Ecto neural progenitor cell (in vitro differentiated cells): ENCODE data around the gene SNW1.
A peak's percentile ranks its signal among the peaks of the same experiment; 100 is the strongest.
"Not testable (repeated sequence)": the region's sequence is repeated elsewhere in the genome, so short reads cannot be mapped to it uniquely, and the experiment has no call there.

Experiments
- DNase-seq: peaks from one replicate; pipeline ENCODE4 v3.0.0-alpha.2; 2018; ENCODE audit warnings: low spot score

The SNW1 gene

DNA sequence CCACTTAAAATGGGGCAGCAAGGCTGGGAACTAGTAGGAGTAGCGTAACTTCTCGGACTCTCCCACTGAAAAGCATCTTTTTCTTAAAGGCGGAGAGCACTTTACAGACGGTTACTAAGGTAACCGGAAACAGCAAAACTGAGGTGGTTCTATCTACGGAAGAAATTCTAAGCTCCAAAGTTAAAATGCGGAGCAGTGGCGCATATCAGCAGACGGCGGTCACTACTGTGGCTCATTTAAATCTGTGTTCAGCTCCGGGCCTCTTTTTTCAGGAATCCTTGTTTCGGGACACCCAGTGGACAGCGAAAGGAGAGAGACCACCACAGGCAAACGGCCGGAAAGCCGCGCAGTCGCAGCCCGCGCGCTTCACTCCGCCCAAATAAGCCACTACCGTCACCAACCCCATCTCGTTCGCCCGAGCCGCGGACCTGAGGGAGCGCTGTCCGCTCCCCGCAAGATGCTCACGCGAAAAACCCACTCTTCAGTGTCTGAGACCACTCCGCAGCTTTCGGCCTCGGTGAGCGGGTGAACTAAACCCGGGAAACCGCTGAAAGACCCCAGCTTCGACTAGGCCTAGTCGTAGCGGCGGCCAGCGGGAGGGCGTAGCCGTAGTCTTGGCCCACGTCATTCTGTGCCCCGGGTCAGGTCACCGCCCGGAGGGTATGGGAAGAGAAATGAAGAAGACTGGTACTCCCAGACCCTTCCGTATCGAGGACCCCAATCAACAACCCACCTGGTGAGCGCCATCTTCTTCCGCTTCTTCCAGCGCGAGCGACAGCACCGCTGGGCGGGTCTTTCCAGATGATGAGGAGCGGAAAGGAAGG, at the start of gene SNW1:
TSS of gene SNW1 (minus strand) at position 776 of the 824 bp plus-strand sequence. CDS start at position 747, 29 bp downstream.
- peak; percentile 92 for DNase-seq

DNA sequence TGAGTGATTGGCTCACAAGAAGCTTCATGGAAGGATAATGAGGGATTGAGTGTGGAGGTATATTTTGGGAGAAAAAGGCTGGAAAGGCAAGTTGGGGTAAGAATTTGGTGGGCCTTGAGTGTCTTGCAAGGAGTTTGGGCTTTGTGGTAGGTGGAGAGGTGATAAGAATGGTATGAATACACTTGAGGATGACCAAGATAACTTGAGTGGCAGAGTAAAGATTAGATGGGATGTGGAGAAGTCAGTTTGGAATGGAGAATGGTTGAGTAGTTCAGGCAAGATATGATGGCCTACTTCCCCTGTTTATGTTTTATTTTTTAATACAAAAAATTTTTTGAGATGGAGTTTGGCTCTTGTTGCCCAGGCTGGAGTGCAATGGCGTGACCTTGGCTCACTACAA, 48.1 kb upstream of the SNW1 start:
- no peak for DNase-seq

DNA sequence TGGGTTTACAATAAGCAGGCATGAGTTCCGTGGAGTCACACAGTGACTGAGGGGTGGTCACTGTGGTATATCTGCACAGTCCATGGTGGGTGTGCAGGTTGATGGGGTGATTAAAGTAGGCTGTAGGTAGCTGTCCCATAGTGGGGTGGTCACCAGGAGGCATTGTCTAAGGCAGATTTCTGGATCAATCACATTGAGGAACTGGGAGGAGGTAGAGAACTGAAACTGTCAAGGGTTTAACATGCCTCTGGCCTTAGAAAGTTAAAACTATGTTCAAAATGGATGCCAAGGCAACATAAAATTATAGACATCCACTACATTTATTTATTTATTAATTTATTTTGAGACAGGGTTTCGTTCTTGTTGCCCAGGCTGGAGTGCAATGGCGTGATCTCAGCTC, 47.3 kb upstream of the SNW1 start:
- no peak for DNase-seq

DNA sequence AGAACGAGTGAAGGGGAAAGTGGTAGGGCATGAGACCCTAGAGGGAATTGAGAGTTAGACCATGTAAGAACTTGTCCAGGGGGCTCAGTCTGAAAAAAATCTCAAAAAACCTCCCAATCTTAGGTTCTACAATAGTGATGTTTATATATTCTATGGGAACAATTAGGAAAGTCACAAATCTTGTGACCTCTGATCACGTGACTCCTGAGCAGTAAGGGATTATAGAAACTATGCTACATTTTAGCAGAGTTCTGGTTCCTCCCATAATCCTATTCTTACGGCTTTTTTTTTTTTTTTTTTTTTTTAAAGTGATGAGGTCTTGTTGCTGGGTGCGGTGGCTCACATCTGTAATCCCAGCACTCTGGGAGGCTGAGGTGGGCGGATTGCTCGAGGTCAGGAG, 44.8 kb upstream of the SNW1 start:
- no peak for DNase-seq

DNA sequence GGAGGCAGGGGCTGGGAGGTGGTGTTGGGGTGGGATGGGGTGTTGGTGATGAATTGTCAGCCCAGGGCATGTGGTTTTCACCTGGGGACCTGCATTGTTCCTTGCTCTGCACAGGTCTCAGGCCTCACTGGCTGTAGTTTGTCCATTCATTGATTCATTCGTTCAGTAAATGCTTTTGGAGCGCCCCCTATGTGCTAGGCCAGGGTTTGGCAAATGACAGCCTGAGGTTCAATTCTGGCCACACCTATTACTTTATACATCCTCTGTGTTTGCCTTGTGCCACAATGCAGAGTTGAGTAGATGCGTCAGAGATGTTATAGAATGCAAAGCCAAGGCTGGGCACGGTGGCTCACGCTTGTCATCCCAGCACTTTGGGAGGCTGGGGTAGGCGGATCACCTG, 43.6 kb upstream of the SNW1 start:
- peak; percentile 54 for DNase-seq

DNA sequence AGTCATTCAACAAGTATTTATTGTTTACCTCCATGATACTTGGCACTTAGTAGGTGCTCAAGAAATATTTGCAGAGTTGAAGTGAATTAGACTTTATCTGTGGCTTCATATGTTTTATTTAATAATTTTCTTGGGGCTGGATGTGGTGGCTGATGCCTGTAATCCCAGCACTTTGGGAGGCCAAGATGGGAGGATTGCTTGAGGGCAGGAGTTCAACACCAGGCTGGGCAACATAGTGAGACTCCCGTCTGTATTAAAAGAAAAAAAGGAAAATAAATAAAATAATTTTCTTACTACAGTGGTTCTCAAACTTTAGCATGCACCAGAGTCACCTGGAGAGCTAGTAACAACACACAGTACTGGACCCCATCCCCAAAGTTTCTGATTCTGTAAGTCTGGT, 39.9 kb upstream of the SNW1 start:
- no peak for DNase-seq

DNA sequence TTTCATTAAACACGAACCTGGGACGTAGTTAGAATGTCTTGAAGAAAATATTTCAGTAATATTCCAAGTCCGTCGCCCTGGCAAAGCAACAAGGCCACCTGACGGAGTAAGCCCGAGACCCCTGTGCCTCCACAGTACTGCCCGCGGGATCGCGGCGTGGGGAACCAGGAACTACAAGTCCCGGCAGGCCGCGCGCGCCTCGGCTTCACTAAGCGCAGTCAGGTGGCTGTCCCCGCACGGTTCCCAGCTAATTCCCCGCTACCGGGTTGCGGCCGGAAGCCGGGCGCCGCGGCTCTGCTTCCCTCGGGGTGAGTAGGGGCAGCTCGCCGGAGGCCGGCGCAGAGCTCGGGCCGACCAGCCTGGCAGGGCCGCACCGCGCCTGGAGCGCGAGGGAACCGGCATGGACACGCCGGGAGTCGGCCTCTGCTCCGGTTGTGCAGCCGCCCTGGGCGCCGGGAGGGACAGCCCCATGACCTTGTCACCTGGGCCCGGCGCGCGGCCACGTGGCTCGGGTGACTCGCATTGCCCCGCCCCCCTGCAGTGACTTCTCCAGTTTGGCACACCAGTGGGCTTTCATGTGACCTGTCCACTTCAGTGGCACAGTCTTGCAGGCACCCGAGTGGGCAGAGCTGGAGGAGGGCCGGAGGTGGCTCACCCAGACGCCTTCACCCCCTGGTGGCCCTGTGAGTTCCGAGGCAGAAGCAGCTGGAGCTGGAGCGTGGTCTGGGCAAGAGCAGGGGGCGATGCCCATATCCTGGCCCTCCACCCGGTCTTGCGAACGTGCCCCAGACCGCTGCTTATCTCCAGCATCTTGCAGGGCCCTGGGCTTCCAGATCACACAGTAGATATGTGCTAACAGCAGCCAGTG, 39.1 kb upstream of the SNW1 start, which contains the start of gene ADCK1:
TSS of gene ADCK1 (plus strand) at position 247 of the 868 bp plus-strand sequence. CDS start 18,870 bp downstream, outside the sequence.
- peak; percentile 90 for DNase-seq

DNA sequence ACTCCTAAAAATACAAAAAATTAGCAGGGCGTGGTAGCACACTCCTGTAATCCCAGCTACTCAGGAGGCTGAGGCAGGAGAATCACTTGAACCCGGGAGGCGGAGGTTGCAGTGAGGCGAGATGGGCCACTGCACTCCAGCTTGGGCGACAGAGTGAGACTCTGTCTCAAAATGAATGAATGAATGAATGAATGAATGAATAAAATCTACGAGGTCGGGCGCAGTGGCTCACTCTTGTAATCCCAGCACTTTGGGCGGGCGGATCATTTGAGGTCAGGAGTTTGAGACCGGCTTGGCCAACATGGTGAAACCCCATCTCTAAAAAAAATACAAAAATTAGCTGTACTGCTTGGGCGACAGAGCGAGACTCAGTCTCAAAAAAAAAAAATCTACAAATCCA, 38.5 kb upstream of the SNW1 start:
- DNase-seq: not testable (repeated sequence)

DNA sequence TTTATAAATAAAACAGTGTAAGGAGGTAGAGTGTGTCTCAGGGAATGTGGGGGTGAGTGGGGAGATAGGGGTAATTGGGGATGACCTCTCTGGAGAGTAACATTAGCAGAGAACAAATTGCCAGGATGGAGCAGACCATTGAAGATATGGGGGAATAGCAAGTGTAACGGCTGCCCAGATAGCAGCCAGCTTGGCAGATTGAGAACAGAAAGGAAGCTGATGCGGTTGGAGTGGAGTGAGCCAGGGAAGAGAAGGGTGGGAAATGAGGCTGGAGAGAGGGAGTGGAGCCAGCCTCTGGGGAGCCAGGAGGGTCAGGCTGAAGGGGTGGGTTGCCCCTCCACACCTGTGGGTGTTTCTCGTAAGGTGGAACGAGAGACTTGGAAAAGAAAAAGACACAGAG, 33.4 kb upstream of the SNW1 start:
- DNase-seq: no peak

DNA sequence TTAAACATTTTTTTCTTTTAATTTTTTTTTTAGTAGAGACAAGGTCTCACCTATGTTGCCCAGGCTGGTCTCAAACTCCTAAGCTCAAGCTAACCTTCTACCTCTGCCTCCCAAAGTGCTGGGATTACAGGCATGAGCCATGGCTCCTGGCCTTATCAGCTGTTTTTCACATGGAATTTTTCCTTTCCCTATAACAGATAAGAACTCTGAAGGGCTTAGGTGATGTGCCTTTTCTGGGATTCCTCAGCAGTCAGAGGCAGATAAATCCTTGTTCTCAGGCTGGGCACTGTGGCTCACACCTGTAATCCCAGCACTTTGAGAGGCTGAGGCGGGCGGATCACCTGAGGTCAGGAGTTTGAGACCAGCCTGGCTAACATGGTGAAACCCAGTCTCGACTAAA, 32.3 kb upstream of the SNW1 start:
- DNase-seq: not testable (repeated sequence)

DNA sequence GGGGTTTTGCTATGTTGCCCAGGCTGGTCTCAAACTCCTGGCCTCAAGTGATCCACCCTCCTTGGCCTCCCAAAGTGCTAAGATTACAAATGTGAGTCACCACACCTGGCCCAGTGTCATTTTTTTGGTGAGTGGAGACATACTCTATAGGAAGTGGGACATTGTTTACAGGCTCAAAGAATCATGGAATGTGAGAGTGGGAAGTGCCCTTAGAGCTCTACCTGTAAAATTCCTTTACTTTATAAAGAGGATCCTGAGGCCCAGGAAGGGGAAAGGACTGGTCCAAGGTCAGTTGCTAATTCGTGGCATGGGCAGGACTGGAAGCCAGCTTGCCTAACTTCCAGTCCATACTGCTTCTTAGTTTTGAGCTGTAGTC, 30.3 kb upstream of the SNW1 start:
- DNase-seq: no peak

DNA sequence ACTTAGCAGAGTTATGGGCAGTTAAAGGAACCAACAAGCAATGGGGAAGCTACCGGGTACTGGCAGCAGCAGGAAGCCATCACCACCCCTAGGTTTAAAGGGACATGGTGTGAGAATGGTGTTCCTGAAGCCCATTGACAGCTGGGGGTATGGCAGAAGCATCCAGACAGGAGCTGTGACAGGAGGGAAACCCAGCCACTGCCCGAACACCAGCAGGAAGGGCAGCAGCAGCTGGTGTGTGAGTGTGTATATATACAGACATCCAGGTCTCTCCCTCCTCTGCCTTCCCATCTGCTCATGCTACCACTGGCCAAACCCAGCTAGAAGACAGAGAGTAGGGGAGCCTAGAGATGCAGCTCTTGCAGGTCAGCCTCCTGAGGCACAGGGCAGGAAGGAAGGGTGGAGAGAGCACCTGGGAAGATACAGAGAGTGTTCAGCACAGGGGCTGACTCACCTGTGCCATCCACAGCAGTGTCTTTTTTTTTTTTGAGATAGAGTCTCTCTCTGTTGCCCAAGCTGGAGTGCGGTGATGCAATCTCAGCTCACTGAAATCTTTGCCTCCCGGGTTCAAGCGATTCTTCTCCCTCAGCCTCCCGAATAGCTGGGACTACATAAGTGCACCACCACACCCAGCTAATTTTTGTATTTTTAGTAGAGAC, 29.7 kb upstream of the SNW1 start:
- DNase-seq: no peak

DNA sequence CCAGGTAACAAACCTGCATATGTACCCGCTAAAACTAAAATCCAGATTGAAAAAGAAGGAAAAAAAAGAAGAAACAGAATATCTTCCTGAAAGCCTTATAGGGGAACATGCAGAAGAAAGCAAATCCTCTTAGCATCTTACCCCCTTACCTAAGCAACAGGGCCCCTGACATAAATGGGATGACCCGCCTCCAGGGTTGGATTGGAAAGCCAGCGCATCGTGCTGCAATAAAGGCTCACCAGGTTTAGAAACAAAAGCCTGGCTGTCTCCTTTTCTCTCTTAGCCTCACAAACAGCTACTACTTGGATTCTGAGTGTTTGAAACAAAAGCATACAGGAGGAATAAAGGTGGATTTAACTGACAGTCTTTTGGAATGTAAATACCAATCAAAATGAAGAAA, 25.2 kb upstream of the SNW1 start:
- peak; percentile 51 for DNase-seq

DNA sequence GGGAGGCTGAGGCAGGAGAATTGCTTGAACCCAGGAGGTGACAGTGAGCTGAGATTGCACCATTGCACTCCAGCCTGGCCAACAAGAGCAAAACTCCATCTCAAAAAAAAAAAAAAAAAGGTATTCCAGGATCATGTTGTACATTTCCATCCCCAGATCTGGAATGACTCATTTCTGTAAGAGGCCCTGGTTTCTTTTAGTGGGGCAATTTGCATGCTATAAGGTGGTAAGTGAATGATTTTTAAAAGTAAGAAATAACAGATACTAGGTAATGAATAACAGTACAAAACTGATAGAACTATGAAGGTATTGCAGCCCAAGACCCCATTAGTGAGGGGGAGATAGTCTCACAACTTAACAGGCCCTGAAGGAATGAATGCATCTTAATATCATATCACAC, 21.2 kb upstream of the SNW1 start:
- no peak for DNase-seq

DNA sequence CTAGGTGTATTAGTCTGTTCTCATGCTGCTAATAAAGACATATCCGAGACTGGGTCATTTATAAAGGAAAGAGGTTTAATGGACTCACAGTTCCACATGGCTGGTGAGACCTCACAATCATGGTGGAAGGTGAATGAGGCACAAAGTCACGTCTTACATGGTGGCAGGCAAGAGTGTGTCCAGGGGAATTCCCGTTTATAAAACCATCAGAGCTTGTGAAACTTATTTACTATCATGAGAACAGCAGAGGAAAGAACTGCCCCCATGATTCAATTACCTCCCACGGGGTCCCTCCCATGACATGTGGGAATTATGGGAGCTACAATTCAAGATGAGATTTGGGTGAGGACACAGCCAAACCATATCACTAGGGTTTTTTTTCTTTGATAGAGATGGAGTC, 13.0 kb upstream of the SNW1 start:
- DNase-seq: not testable (repeated sequence)

DNA sequence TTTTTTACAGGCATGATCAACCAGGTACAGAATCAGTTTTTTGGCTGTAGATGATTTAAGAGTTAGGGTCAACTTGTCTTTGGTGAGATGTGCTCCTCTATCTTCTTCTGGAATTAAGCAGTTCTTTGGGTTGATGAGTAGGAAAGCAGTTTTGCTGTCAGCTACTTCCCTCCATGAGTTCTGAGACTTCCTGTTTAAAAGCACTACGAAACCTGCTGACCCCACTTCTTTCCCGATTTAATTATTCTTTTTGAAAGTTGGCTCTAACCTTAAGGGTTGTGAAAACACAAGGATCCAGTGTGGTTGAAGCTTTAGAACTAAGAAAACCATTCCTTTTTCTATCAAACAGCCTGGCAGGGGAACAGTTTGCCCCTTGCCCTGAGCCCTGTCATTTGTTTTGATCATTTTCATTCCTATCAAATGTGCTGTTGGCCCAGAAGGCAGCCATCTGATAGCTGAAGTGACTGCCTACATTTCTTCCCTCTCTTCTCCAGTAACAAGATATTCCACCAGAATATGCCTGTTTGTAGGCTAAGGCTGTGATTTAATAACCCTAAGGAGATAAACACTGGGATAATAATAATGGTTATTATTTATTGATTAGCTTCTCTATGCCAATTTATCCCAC, 7.6 kb upstream of the SNW1 start:
- DNase-seq: not testable (repeated sequence)

DNA sequence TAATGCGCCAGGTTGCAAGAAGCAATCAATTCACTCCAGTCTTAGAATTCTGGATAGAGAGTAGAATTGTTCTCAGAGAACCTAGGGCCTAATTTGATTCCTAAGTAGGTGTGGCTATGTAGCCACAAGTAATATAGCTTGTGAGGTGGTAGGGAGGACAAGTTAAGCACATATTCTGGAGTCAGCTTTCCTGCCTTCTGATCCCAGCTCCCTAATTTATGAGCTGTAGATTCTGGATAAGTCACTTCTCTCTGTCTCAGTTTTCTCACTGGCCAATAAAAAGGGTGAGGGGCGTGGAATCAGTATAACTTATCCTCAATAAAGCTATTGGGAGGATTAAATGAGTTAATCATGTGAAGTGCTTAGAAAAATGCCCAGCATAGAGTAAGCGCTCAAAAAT, 3.0 kb upstream of the SNW1 start:
- no peak for DNase-seq

DNA sequence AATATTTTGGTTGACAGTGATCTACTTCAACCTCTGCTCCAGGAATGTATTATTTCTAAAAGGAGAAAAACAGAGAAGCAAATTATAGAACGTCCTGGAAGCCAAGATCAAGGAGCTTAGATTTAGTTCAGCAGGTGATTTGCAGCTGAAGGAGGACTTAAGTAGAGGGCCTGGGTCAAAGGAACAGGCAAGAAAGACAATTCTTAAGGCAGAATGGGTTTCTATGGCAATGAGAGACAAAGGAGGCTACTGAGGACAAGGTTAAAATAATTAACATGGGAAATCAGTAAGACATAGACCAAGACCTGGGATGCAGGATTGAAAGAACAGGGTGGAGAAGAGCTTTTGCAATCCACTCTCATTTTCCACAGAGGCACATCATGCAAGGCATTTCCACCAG, 2.4 kb upstream of the SNW1 start:
- DNase-seq: no peak

DNA sequence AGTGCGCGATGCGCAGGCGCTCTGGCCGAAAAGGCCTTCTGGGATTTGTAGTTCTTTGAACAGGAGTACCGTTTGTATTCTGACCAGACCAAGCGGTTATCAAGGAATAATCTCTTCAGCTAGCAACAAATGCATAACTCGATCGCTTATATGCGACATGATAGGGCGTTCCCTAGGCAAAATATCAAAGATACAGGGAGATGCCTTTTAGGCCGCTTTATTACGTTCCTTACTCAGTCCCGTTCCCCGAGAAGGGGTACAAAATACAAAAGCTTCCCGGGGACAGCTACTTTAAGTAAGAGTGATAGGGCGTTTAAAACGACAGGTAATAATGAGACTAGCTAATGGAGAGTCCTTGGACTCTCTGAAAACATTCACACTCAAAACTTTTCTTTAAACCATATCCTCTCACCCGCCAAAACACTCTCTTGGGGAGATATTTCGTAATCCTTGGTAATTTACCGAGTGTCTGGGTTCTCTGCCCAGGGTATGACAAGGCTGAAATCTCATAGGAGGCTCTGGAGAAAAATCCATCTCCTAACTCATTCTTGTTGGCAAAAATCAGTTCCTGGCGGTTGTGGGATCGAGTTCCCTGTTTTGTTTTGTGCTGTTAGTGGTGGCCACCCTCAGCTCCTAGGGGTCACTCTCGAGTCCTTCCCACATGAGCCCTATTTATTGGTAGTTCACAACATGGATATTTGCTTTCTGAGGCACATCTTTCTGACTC, 412 bp upstream of the SNW1 start:
- DNase-seq: peak; percentile 56

DNA sequence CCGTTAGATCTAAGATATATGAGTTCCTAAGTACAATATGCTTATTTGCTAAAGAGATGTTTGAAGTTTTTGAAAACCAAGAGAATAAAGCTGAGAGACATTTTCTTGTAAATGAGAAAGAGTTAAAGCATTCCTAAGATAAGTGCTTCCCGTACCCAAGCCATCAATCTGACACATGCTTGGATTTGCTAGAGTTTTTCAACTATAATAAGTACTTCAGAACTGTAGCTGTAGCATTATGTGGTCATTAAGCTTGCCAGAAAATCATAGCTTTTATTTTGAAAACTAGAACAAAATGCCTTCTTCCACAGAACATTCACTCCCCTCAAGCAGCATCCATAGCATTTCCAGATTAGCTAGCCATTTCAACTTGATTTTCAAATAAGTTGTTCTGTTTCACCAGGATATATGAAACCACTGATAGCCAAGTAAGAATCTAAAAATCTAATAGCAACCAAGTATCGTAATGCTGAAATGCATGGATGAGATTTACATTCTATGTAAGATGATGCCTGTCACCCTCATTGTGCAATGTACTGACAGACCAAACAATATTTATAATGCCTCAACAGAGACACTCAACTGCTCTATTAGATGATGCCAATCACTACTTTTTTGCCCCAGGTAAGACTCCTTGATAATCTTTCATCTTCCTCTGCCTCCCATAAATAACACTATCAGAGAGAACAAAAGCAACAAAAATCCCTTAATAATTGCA, 8.0 kb downstream of the SNW1 start:
- DNase-seq: no peak

DNA sequence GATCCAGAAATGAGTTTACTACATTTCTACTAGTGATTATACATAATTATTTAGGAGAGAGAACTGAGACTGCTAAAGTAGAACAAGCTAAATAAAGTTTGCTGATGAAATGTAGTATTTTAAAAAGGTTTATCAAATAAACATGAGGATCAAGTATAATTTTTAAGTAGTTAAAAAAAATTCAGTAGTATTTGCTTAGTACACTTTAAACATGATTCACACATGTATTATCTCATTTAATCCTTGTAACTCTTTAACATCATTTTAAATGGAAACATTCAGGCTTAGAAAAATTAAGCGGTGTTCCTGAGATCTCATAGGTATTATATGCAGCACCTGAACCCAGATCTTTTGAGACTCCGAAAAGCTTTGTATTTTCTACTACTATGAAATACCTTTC, 8.7 kb downstream of the SNW1 start:
- DNase-seq: no peak
